Uterus (tissue), 4 donors: ENCODE measurements around the gene WTAP. TPM values are rescaled to one million over a fixed set of nuclear protein-coding genes. Genes with fewer than 3 reads are reported as not detected.
A peak's percentile ranks its signal among the peaks of the same experiment; 100 is the strongest.

Experiments
- DNase-seq, 2 donors: peaks; one replicate each; pipeline ENCODE4 v3.0.0-alpha.2; 2019 to 2020
- H3K27ac ChIP-seq, 2 donors: fragments of 200-600 bp; sonication (generic); 1 replicate in 1 of 2; 2 replicates in 1 of 2; pipeline ENCODE4 v1.5.1; 2016 to 2018
- H3K27me3 ChIP-seq, 2 donors: fragments of 200-600 bp; sonication (generic); one replicate each; pipeline ENCODE4 v1.5.1; 2018 to 2019; ENCODE audit warnings: control low read depth in 1 of 2
- H3K36me3 ChIP-seq, 2 donors: fragments of 200-600 bp; sonication (generic); one replicate each; pipeline ENCODE4 v1.5.1; 2019; ENCODE audit warnings: control low read depth in 1 of 2
- H3K4me1 ChIP-seq, 2 donors: fragments of 200-600 bp; sonication (generic); one replicate each; pipeline ENCODE4 v1.5.1; 2018 to 2019; ENCODE audit warnings: control low read depth in 1 of 2
- H3K4me3 ChIP-seq, 2 donors: fragments of 200-600 bp; sonication (generic); 1 replicate in 1 of 2; 2 replicates in 1 of 2; pipeline ENCODE4 v1.5.1; 2018 to 2019; ENCODE audit warnings: mild to moderate bottlenecking in 1 of 2
- H3K9me3 ChIP-seq, 2 donors: fragments of 200-600 bp; sonication (generic); one replicate each; pipeline ENCODE4 v1.5.1; 2019; ENCODE audit warnings: control low read depth in 1 of 2
- CTCF ChIP-seq, 4 experiments: fragments of 200-600 bp in 2 of 4; fragments of 450-650 bp in 2 of 4; sonication (generic) in 2 of 4; IDR thresholded peaks; one replicate each; pipeline ENCODE4 v1.5.1; 2016 to 2019; ENCODE audit warnings: antibody characterized with exemption in 4 of 4, mild to moderate bottlenecking in 2 of 4, moderate library complexity in 1 of 4
- POLR2A ChIP-seq, 2 donors: fragments of 450-650 bp; IDR thresholded peaks; one replicate each; pipeline ENCODE4 v1.6.1; 2016; ENCODE audit warnings: antibody characterized with exemption in 2 of 2, mild to moderate bottlenecking in 1 of 2, moderate library complexity in 1 of 2
- intact Hi-C: fragments of 100-400 bp; cut with DNase I; formaldehyde crosslinking; loops from one replicate; pipeline ENCODE4 v1.15.1; 2023; ENCODE audit warnings: low total_unique reads
- total RNA-seq, 4 donors: library from RNA; depleted of rRNA in 3 of 4; stranded (reverse); fragments of >200 nt in 3 of 4; gene quantifications; one replicate each; pipeline versions ENCODE4 v1.1.0 to v1.2.4, GENCODE V29; 2014 to 2023
- donor health status: DM: yes; HTN: yes; CAD: no.

Gene WTAP
- 100 to 1,000 TPM in 2 of 4 donors, 10 to 100 TPM in 2; 33.3 to 139 (median 95.9) TPM for total RNA-seq

GRCh38 chr6:159726918-159727716 is at the start of gene WTAP:
TSS of gene WTAP (plus strand) at chr6:159727506. CDS start at chr6:159736266, 8,760 bp downstream.
- Histone ChIP-seq H3K27ac (peak within 1 kb of the TSS; percentile 99), H3K36me3 (no peaks in the 10 kb centered on the region), H3K9me3 (no peaks in the 10 kb centered on the region), H3K4me1 (peaks cover 0 to 20% of the 10 kb centered on the region in 2 donors), H3K4me3 (peak within 1 kb of the TSS; percentile 93 to 94), H3K27me3 (no peaks in the 10 kb centered on the region)
- TF ChIP-seq POLR2A (IDR thresholded peaks at IDR 0.05) = peak; percentile 74 to 83
- peak in 1 of 4 experiments; percentile 16 for TF ChIP-seq CTCF (IDR thresholded peaks at IDR 0.05)
- peak; percentile 96 to 97 for DNase-seq
- intact Hi-C loops = loop anchor here (5.0 kb wide), 1 partner anchor 35 kb away; the partner anchor contains the start of gene ACAT2

GRCh38 chr6:159677506-159678165 is 49.7 kb upstream of the WTAP start:
- no peak for TF ChIP-seq CTCF (IDR thresholded peaks at IDR 0.05)
- TF ChIP-seq POLR2A (IDR thresholded peaks at IDR 0.05) = no peak
- no peak for DNase-seq
- Histone ChIP-seq H3K27ac (no peak overlapping the region), H3K9me3 (no peaks in the 10 kb centered on the region), H3K36me3 (no peaks in the 10 kb centered on the region), H3K4me1 (no peaks in the 10 kb centered on the region), H3K27me3 (no peaks in the 10 kb centered on the region), H3K4me3 (no peak overlapping the region)
- intact Hi-C loops = no loop called here

- intact Hi-C loops = no loop called here
- Histone ChIP-seq H3K9me3 (no peaks in the 10 kb centered on the region), H3K4me1 (no peaks in the 10 kb centered on the region), H3K27me3 (no peaks in the 10 kb centered on the region), H3K4me3 (no peak overlapping the region), H3K27ac (no peak overlapping the region), H3K36me3 (no peaks in the 10 kb centered on the region)
- DNase-seq = no peak
- TF ChIP-seq POLR2A (IDR thresholded peaks at IDR 0.05) (no peak), CTCF (IDR thresholded peaks at IDR 0.05) (no peak)
Measured at GRCh38 chr6:159678574-159678973, 48.7 kb upstream of the WTAP start.

GRCh38 chr6:159679091-159680077 is 47.9 kb upstream of the WTAP start:
- no peak for DNase-seq
- intact Hi-C loops = no loop called here
- H3K4me1 ChIP-seq = no peaks in the 10 kb centered on the region
- no peak for TF ChIP-seq CTCF (IDR thresholded peaks at IDR 0.05)
- no peak for TF ChIP-seq POLR2A (IDR thresholded peaks at IDR 0.05)
- no peak overlapping the region for H3K27ac ChIP-seq
- no peaks in the 10 kb centered on the region for H3K36me3 ChIP-seq
- H3K9me3 ChIP-seq = no peaks in the 10 kb centered on the region
- no peaks in the 10 kb centered on the region for H3K27me3 ChIP-seq
- H3K4me3 ChIP-seq = no peak overlapping the region
